Esophagus squamous epithelium (tissue), 4 donors: ENCODE data around the gene NDUFS2.

Experiments
- CTCF ChIP-seq, 6 experiments: fragments of 450-650 bp in 4 of 6; fragments of 200-600 bp in 2 of 6; sonication (generic) in 2 of 6; IDR thresholded peaks; one replicate each; pipeline ENCODE4 v1.5.1; 2016 to 2019; ENCODE audit warnings: antibody characterized with exemption in 6 of 6, mild to moderate bottlenecking in 4 of 6, moderate library complexity in 4 of 6
- POLR2A ChIP-seq, 4 donors: fragments of 450-650 bp; IDR thresholded peaks; one replicate each; pipeline ENCODE4 v1.6.1; 2017; ENCODE audit warnings: antibody characterized with exemption in 4 of 4, mild to moderate bottlenecking in 4 of 4, moderate library complexity in 3 of 4

DNA sequence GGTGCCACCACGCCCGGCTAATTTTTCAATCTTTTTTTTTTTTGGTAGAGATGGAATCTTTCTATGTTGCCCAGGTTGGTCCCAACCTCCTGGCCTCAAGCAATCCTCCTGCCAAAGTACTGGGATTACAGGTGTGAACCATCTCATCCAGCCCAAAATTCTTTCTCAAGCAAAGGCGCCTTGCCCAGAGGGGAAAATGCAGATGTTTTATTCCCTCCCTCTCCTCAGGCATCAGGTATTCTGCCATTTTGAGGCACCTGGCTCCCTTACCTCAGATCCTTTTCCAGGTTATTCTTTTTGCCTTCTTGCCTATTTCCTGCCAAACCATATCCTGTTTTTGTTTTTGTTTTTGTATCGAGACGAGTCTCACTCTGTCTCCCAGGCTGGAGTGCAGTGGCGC, 13.8 kb upstream of the NDUFS2 start:
- TF ChIP-seq CTCF (IDR thresholded peaks at IDR 0.05), result no peak
- TF ChIP-seq POLR2A (IDR thresholded peaks at IDR 0.05), result no peak
